MM.1S (cell line): Measurements from ENCODE around the gene BRD3.
"Not testable (repeated sequence)": the region's sequence is repeated elsewhere in the genome, so short reads cannot be mapped to it uniquely, and the experiment has no call there.

ENCODE experiments used
- DNase-seq: peaks from one replicate; pipeline ENCODE4 v3.0.0-alpha.2; 2015
- H2AFZ ChIP-seq: fragments of 300-600 bp; sonication (generic); 2 replicates; pipeline ENCODE4 v1.6.0; 2016; ENCODE audit warnings: antibody characterized with exemption, low read length
- H3F3A ChIP-seq: fragments of 300-600 bp; sonication (generic); 2 replicates; pipeline ENCODE4 v1.6.1; 2016; ENCODE audit warnings: mild to moderate bottlenecking, antibody characterized with exemption, low read length, moderate library complexity, mixed read lengths; ENCODE audit not compliant: insufficient read depth
- H3K27ac ChIP-seq: fragments of 300-600 bp; sonication (generic); 2 replicates; pipeline ENCODE4 v1.5.1; 2016; ENCODE audit warnings: mild to moderate bottlenecking, low read length
- H3K27me3 ChIP-seq: fragments of 300-600 bp; sonication (generic); replicated peaks from 2 replicates; pipeline ENCODE4 v1.6.0; 2016; ENCODE audit warnings: low read length; ENCODE audit not compliant: insufficient read depth
- H3K36me3 ChIP-seq: fragments of 300-600 bp; sonication (generic); replicated peaks from 2 replicates; pipeline ENCODE4 v1.6.1; 2016; ENCODE audit warnings: mild to moderate bottlenecking, low read length, mixed read lengths; ENCODE audit not compliant: insufficient read depth
- H3K4me1 ChIP-seq: fragments of 300-600 bp; sonication (generic); 2 replicates; pipeline ENCODE4 v1.6.1; 2016; ENCODE audit warnings: low read length, mixed read lengths
- H3K4me2 ChIP-seq: fragments of 300-600 bp; sonication (generic); 2 replicates; pipeline ENCODE4 v1.6.0; 2016; ENCODE audit warnings: low read depth, low read length
- H3K4me3 ChIP-seq: fragments of 300-600 bp; sonication (generic); 2 replicates; pipeline ENCODE4 v1.5.1; 2016; ENCODE audit warnings: low read length, mixed read lengths
- H3K79me2 ChIP-seq: fragments of 300-600 bp; sonication (generic); 2 replicates; pipeline ENCODE4 v1.6.1; 2016; ENCODE audit warnings: mixed run types, low read length, mixed read lengths
- H3K9ac ChIP-seq: fragments of 300-600 bp; sonication (generic); 2 replicates; pipeline ENCODE4 v1.6.1; 2016; ENCODE audit warnings: low read length, mixed read lengths
- H3K9me2 ChIP-seq: fragments of 300-600 bp; sonication (generic); replicated peaks from 2 replicates; pipeline ENCODE4 v1.6.1; 2016; ENCODE audit warnings: mild to moderate bottlenecking, low read length, mixed read lengths; ENCODE audit not compliant: insufficient read depth
- H3K9me3 ChIP-seq: fragments of 300-600 bp; sonication (generic); replicated peaks from 2 replicates; pipeline ENCODE4 v1.6.1; 2016; ENCODE audit warnings: mild to moderate bottlenecking, low read length, mixed read lengths; ENCODE audit not compliant: insufficient read depth
- H4K20me1 ChIP-seq: fragments of 300-600 bp; sonication (generic); 2 replicates; pipeline ENCODE4 v1.6.1; 2016; ENCODE audit warnings: mild to moderate bottlenecking, low read length, moderate library complexity, mixed read lengths; ENCODE audit not compliant: insufficient read depth
- CTCF ChIP-seq: fragments of 300-600 bp; sonication (generic); IDR thresholded peaks from 2 replicates; pipeline ENCODE4 v1.5.1; 2016; ENCODE audit warnings: antibody characterized with exemption, low read length, mixed read lengths
- EZH2 ChIP-seq: fragments of 300-600 bp; sonication (generic); optimal IDR thresholded peaks from 2 replicates; pipeline ENCODE3; 2017; ENCODE audit warnings: low read depth, mild to moderate bottlenecking, antibody characterized with exemption, low read length, mixed read lengths
- EZH2phosphoT487 ChIP-seq: fragments of 300-600 bp; sonication (generic); IDR thresholded peaks from 2 replicates; pipeline ENCODE4 v1.6.1; 2018; ENCODE audit warnings: antibody characterized with exemption, low read length

The BRD3 gene

GRCh38 chr9:133991214-133991921 lies 76.5 kb downstream of the BRD3 start:
- no peak for DNase-seq
- no peaks in the 10 kb centered on the region for H3K79me2 ChIP-seq
- H3K9me3 ChIP-seq = no peaks in the 10 kb centered on the region
- no peaks in the 10 kb centered on the region for H3F3A ChIP-seq
- H3K4me2 ChIP-seq = no peak overlapping the region
- peaks cover 3% of the 10 kb centered on the region; the same call in 1 of the 2 replicates for H3K4me1 ChIP-seq
- H4K20me1 ChIP-seq = no peaks in the 10 kb centered on the region
- peaks cover 32% of the 10 kb centered on the region for H3K27me3 ChIP-seq
- H3K4me3 ChIP-seq = no peak overlapping the region
- H3K9me2 ChIP-seq = no peaks in the 10 kb centered on the region
- no peak overlapping the region for H2AFZ ChIP-seq
- H3K9ac ChIP-seq = no peak overlapping the region
- no peaks in the 10 kb centered on the region for H3K36me3 ChIP-seq
- no peak overlapping the region for H3K27ac ChIP-seq
- no peak for TF ChIP-seq CTCF
- TF ChIP-seq EZH2 = no peak
- no peak for TF ChIP-seq EZH2phosphoT487

GRCh38 chr9:133990366-133991213 lies 77.2 kb downstream of the BRD3 start:
- H3K9me2 ChIP-seq = no peaks in the 10 kb centered on the region
- H3K9me3 ChIP-seq = no peaks in the 10 kb centered on the region
- no peak overlapping the region for H2AFZ ChIP-seq
- peaks cover 3% of the 10 kb centered on the region; the same call in 1 of the 2 replicates for H3K4me1 ChIP-seq
- H3K4me3 ChIP-seq = no peak overlapping the region
- peaks cover 27% of the 10 kb centered on the region for H3K27me3 ChIP-seq
- no peaks in the 10 kb centered on the region for H3F3A ChIP-seq
- no peaks in the 10 kb centered on the region for H4K20me1 ChIP-seq
- no peak overlapping the region for H3K27ac ChIP-seq
- H3K4me2 ChIP-seq = no peak overlapping the region
- H3K9ac ChIP-seq = no peak overlapping the region
- no peak for TF ChIP-seq CTCF
- TF ChIP-seq EZH2 = no peak
- no peak for TF ChIP-seq EZH2phosphoT487
- no peak for DNase-seq
- no peaks in the 10 kb centered on the region for H3K79me2 ChIP-seq
- no peaks in the 10 kb centered on the region for H3K36me3 ChIP-seq

GRCh38 chr9:133989625-133990365 lies 78.0 kb downstream of the BRD3 start:
- Histone ChIP-seq H3K27ac (no peak overlapping the region), H3F3A (no peaks in the 10 kb centered on the region), H3K9ac (no peak overlapping the region), H3K4me2 (no peak overlapping the region), H3K79me2 (no peaks in the 10 kb centered on the region), H2AFZ (no peak overlapping the region), H3K9me2 (no peaks in the 10 kb centered on the region), H3K4me3 (no peak overlapping the region), H3K36me3 (no peaks in the 10 kb centered on the region), H3K27me3 (peaks cover 23% of the 10 kb centered on the region), H3K9me3 (no peaks in the 10 kb centered on the region), H3K4me1 (peaks cover 3% of the 10 kb centered on the region; the same call in 1 of the 2 replicates), H4K20me1 (no peaks in the 10 kb centered on the region)
- no peak for TF ChIP-seq EZH2phosphoT487
- no peak for TF ChIP-seq CTCF
- no peak for TF ChIP-seq EZH2
- no peak for DNase-seq

- H3K9me2 ChIP-seq, H3K79me2 ChIP-seq, H4K20me1 ChIP-seq, H3K9me3 ChIP-seq, H3K27ac ChIP-seq, DNase-seq, H3K9ac ChIP-seq, H3K4me2 ChIP-seq, H2AFZ ChIP-seq, H3K4me3 ChIP-seq, H3K4me1 ChIP-seq, H3F3A ChIP-seq, H3K36me3 ChIP-seq: not testable (repeated sequence)
- H3K27me3 ChIP-seq = peaks cover 18% of the 10 kb centered on the region
Measured at GRCh38 chr9:133988771-133989170, 79.1 kb downstream of the BRD3 start.
